GM19324 (cell line): ENCODE data around the gene EFR3B.

Source experiments
- ATAC-seq: cut with Tn5 transposase; IDR thresholded peaks from one replicate; pipeline ENCODE4 v1.9.1; 2021; ENCODE audit warnings: mild to moderate bottlenecking, moderate library complexity; ENCODE audit not compliant: unreplicated experiment, low FRiP score

The EFR3B gene

GRCh38 chr2:25034081-25034480 is 7.8 kb upstream of the EFR3B start:
- ATAC-seq = no peak

- no peak for ATAC-seq
Measured at GRCh38 chr2:25035537-25036220, 6.2 kb upstream of the EFR3B start.

- no peak for ATAC-seq
Measured at GRCh38 chr2:25036221-25036559, 5.7 kb upstream of the EFR3B start.

- ATAC-seq = no peak
Measured at GRCh38 chr2:25039126-25039525, 2.8 kb upstream of the EFR3B start.

- ATAC-seq = no peak
Measured at GRCh38 chr2:25041307-25041927, 459 bp upstream of the EFR3B start.

GRCh38 chr2:25042321-25043240 is 705 bp downstream of the EFR3B start:
- peak; percentile 11 for ATAC-seq

- no peak for ATAC-seq
Measured at GRCh38 chr2:25043241-25043867, 1.5 kb downstream of the EFR3B start.

- ATAC-seq = no peak
Measured at GRCh38 chr2:25044011-25044410, 2.1 kb downstream of the EFR3B start.

- no peak for ATAC-seq
Measured at GRCh38 chr2:25044990-25045389, 3.1 kb downstream of the EFR3B start.

- ATAC-seq = no peak
Measured at GRCh38 chr2:25049422-25049821, 7.5 kb downstream of the EFR3B start.

GRCh38 chr2:25050128-25050527 is 8.3 kb downstream of the EFR3B start:
- no peak for ATAC-seq

GRCh38 chr2:25053041-25053440 is 11.2 kb downstream of the EFR3B start:
- ATAC-seq = no peak

- ATAC-seq = no peak
Measured at GRCh38 chr2:25054720-25055119, 12.8 kb downstream of the EFR3B start.

GRCh38 chr2:25055376-25055920 is 13.6 kb downstream of the EFR3B start:
- ATAC-seq = no peak

GRCh38 chr2:25056098-25056821 is 14.4 kb downstream of the EFR3B start:
- ATAC-seq = no peak

- ATAC-seq = no peak
Measured at GRCh38 chr2:25062511-25062917, 20.6 kb downstream of the EFR3B start.

- no peak for ATAC-seq
Measured at GRCh38 chr2:25063876-25064660, 22.2 kb downstream of the EFR3B start.

GRCh38 chr2:25065768-25066167 is 23.9 kb downstream of the EFR3B start:
- ATAC-seq = no peak

- no peak for ATAC-seq
Measured at GRCh38 chr2:25066455-25066854, 24.6 kb downstream of the EFR3B start.
